ENCODE data around the gene RIC8B.

- TF ChIP-seq CTCF (optimal IDR thresholded peaks at IDR 0.05 in 1 of 3, IDR thresholded peaks at IDR 0.05 in 1 of 3, conservative IDR thresholded peaks at IDR 0.05 in 1 of 3; ENCODE audit: extremely low read depth in 1 of 3, insufficient read depth in 2 of 3, low read length in 3 of 3) (no peak), EZH2 (IDR thresholded peaks at IDR 0.05; ENCODE audit: low read length) (no peak)
Observed at GRCh38 chr12:106871477-106871876, 97.0 kb downstream of the RIC8B start.

All from keratinocyte (primary cell).